ENCODE data around the gene TRIM8.

GRCh38 chr10:102652170-102652916, 8.1 kb downstream of the TRIM8 start:
- TF ChIP-seq CTCF (IDR thresholded peaks at IDR 0.05): no peak
- TF ChIP-seq POLR2A (IDR thresholded peaks at IDR 0.05): no peak
- no peak for TF ChIP-seq EP300 (IDR thresholded peaks at IDR 0.05)

Data from ovary (tissue), 3 donors.